Vagina (tissue), 2 donors: ENCODE data around the gene ATR.
"Not testable (repeated sequence)": the region's sequence is repeated elsewhere in the genome, so short reads cannot be mapped to it uniquely, and the experiment has no call there.

Source experiments
- POLR2A ChIP-seq, 2 donors: fragments of 450-650 bp; IDR thresholded peaks; one replicate each; pipeline ENCODE4 v1.6.1; 2017; ENCODE audit warnings: antibody characterized with exemption in 2 of 2, mild to moderate bottlenecking in 2 of 2, moderate library complexity in 2 of 2
- POLR2AphosphoS5 ChIP-seq, 2 donors: sonication (generic); formaldehyde crosslinking; IDR thresholded peaks; one replicate each; pipeline ENCODE4 v1.9.0; 2017; ENCODE audit warnings: antibody characterized with exemption in 2 of 2, mild to moderate bottlenecking in 2 of 2, low read depth in 1 of 2; ENCODE audit not compliant: insufficient read depth in 1 of 2
- TF ChIP-seq, protein P1 (sequence below), 3 experiments: fragments of 450-650 bp in 2 of 3; fragments of 200-600 bp in 1 of 3; sonication (generic) in 1 of 3; IDR thresholded peaks; one replicate each; pipeline ENCODE4 v1.5.1; 2017 to 2019; ENCODE audit warnings: antibody characterized with exemption in 3 of 3, mild to moderate bottlenecking in 2 of 3, moderate library complexity in 2 of 3

DNA sequence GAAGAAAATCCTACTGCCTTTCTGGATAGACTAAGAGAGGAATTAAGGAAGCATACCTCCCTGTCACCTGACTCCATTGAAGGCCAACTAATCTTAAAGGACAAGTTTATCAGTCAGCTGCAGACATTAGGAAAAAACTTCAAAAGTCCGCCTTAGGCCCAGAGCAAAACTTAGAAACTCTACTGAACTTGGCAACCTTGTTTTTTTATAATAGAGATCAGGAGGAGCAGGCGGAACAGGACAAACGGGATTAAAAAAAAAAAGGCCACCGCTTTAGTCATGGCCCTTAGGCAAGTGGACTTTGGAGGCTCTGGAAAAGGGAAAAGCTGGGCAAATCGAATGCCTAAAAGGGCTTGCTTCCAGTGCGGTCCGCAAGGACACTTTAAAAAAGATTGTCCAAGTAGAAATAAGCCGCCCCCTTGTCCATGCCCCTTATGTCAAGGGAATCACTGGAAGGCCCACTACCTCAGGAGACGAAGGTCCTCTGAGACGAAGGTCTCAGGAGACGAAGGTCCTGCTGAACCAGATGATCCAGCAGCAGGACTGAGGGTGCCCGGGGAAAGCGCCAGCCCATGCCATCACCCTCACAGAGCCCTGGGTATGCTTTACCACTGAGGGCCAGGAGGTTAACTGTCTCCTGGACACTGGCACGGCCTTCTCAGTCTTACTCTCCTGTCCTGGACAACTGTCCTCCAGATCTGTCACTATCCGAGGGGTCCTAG, 138.9 kb downstream of the ATR start:
- TF ChIP-seq, protein P1, sequence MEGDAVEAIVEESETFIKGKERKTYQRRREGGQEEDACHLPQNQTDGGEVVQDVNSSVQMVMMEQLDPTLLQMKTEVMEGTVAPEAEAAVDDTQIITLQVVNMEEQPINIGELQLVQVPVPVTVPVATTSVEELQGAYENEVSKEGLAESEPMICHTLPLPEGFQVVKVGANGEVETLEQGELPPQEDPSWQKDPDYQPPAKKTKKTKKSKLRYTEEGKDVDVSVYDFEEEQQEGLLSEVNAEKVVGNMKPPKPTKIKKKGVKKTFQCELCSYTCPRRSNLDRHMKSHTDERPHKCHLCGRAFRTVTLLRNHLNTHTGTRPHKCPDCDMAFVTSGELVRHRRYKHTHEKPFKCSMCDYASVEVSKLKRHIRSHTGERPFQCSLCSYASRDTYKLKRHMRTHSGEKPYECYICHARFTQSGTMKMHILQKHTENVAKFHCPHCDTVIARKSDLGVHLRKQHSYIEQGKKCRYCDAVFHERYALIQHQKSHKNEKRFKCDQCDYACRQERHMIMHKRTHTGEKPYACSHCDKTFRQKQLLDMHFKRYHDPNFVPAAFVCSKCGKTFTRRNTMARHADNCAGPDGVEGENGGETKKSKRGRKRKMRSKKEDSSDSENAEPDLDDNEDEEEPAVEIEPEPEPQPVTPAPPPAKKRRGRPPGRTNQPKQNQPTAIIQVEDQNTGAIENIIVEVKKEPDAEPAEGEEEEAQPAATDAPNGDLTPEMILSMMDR (IDR thresholded peaks at IDR 0.05) = not testable (repeated sequence)
- TF ChIP-seq POLR2AphosphoS5 (IDR thresholded peaks at IDR 0.05; ENCODE audit: insufficient read depth in 1 of 2, low read depth in 1 of 2); POLR2A (IDR thresholded peaks at IDR 0.05): not testable (repeated sequence)
